Ishikawa (cell line): ENCODE measurements around the gene PKN2.

Experiments used
- CEBPB ChIP-seq: IDR thresholded peaks from 2 replicates; pipeline ENCODE4 v1.6.1; 2012
- CREB1 ChIP-seq: IDR thresholded peaks from 2 replicates; pipeline ENCODE4 v1.6.1; 2012; ENCODE audit warnings: low read depth
- EGR1 ChIP-seq: IDR thresholded peaks from 2 replicates; pipeline ENCODE4 v1.6.1; 2012
- EP300 ChIP-seq: IDR thresholded peaks from 2 replicates; pipeline ENCODE4 v1.6.1; 2012; ENCODE audit warnings: borderline replicate concordance
- FOXM1 ChIP-seq: IDR thresholded peaks from 2 replicates; pipeline ENCODE4 v1.6.1; 2012; ENCODE audit warnings: low read depth, borderline replicate concordance
- MAX ChIP-seq: IDR thresholded peaks from 2 replicates; pipeline ENCODE4 v1.6.1; 2012
- NFIC ChIP-seq: IDR thresholded peaks from 2 replicates; pipeline ENCODE4 v1.6.1; 2012
- RAD21 ChIP-seq: IDR thresholded peaks from 2 replicates; pipeline ENCODE4 v1.6.1; 2012; ENCODE audit warnings: low read depth
- TAF1 ChIP-seq: IDR thresholded peaks from 2 replicates; pipeline ENCODE4 v1.6.1; 2012; ENCODE audit warnings: low read depth, mild to moderate bottlenecking
- TCF12 ChIP-seq: IDR thresholded peaks from 2 replicates; pipeline ENCODE4 v1.6.1; 2012; ENCODE audit warnings: low read depth
- TEAD4 ChIP-seq: IDR thresholded peaks from 2 replicates; pipeline ENCODE4 v1.6.1; 2012
- USF1 ChIP-seq: IDR thresholded peaks from 2 replicates; pipeline ENCODE4 v1.6.1; 2012
- YY1 ChIP-seq: IDR thresholded peaks from 2 replicates; pipeline ENCODE4 v1.6.1; 2012; ENCODE audit warnings: low read depth
- ZBTB7A ChIP-seq: IDR thresholded peaks from 2 replicates; pipeline ENCODE4 v1.6.1; 2012; ENCODE audit warnings: low read depth
- TF ChIP-seq, protein P1 (sequence below): IDR thresholded peaks from 2 replicates; pipeline ENCODE4 v1.6.1; 2012; ENCODE audit warnings: low read depth, mild to moderate bottlenecking

Gene PKN2

DNA sequence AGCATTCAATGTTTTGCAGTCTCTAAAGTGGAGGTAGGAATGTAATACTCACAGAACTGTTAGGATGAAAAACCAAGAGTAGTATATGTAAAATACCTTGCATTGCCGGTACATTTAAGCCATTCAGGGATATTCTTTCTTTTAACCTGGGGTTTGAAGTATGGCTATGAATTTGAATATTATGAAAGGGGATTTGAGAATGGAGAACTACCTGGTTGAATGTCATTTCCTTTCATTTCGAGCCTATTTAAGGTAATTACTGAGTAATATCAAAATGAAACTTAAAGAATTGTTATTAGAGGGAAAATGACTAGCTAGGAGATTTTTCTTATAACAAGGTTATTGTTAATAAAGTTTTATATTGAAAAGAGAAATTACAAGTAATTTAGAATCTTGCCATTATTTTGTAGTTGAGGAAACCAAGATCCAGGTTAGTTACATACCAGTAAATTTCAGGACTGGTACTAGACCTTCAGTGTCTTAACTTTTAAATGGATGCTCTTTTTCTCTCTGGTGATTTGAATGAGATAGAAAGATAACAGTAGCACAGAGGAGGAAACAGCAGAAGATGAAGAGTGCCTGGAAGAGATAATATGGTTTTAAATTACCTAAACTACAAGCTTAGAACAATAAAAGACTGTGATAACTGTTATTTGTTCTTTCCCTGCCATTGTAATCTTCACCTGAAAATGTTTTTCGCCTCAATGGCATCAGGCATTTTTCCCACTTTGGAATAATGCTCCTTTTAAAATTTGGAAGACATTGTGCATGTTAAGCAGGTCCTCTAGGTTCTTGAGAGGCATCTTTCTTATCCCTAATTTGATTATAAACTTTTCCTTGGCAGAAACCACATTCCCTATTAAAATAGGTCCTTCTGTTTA, 103.2 kb downstream of the PKN2 start:
- TF ChIP-seq CREB1 (no peak), USF1 (no peak), CEBPB (no peak), RAD21 (no peak), TCF12 (no peak), MAX (no peak), FOXM1 (no peak), EGR1 (no peak), ZBTB7A (no peak)
- TF ChIP-seq, protein P1, sequence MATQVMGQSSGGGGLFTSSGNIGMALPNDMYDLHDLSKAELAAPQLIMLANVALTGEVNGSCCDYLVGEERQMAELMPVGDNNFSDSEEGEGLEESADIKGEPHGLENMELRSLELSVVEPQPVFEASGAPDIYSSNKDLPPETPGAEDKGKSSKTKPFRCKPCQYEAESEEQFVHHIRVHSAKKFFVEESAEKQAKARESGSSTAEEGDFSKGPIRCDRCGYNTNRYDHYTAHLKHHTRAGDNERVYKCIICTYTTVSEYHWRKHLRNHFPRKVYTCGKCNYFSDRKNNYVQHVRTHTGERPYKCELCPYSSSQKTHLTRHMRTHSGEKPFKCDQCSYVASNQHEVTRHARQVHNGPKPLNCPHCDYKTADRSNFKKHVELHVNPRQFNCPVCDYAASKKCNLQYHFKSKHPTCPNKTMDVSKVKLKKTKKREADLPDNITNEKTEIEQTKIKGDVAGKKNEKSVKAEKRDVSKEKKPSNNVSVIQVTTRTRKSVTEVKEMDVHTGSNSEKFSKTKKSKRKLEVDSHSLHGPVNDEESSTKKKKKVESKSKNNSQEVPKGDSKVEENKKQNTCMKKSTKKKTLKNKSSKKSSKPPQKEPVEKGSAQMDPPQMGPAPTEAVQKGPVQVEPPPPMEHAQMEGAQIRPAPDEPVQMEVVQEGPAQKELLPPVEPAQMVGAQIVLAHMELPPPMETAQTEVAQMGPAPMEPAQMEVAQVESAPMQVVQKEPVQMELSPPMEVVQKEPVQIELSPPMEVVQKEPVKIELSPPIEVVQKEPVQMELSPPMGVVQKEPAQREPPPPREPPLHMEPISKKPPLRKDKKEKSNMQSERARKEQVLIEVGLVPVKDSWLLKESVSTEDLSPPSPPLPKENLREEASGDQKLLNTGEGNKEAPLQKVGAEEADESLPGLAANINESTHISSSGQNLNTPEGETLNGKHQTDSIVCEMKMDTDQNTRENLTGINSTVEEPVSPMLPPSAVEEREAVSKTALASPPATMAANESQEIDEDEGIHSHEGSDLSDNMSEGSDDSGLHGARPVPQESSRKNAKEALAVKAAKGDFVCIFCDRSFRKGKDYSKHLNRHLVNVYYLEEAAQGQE, result no peak

DNA sequence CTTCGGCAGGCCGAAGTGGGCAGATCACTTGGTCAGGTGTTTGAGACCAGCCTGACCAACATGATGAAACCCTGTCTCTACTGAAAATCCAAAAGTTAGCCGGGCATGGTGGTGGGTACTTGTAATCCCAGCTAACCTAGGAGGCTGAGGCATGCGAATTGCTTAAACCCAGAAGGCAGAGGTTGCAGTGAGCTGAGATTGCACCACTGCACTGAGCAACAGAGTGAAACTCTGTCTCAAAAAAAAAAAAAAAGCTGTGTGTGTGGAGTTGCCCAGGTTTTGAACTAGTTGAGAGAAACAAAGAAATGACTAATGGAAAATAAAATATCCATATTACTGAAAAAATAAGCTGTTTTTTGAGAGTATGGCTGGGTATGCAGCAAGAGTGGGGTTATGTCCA, 107.1 kb downstream of the PKN2 start:
- TF ChIP-seq CEBPB, result no peak
- TF ChIP-seq ZBTB7A, result no peak
- TF ChIP-seq CREB1, result no peak
- TF ChIP-seq EGR1, result no peak
- TF ChIP-seq MAX, result no peak
- TF ChIP-seq TAF1, result no peak

DNA sequence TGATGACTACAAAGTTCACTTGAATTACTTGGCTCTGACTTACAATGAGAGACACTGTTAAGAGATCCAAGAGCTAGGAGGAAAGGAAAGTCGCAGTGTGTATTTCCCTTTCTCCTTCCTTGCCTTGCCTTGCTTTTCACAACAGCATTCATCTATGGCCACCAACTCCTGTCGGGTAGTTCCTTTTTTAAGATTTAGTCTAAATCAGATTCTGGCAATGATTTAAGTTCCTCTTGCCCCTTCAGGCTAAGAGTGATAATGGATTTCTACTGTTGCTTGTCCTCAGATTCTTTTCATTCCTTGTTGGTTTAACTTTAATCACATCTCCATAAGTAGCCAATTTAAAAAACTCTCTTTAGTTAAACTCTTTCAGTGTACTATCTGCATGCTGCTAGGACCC, 115.4 kb downstream of the PKN2 start:
- no peak for TF ChIP-seq MAX
- no peak for TF ChIP-seq TEAD4
- TF ChIP-seq CEBPB, result no peak
- TF ChIP-seq FOXM1, result no peak
- TF ChIP-seq USF1, result no peak
- TF ChIP-seq, protein P1, result no peak
- no peak for TF ChIP-seq RAD21
- TF ChIP-seq TCF12, result no peak
- TF ChIP-seq ZBTB7A, result no peak
- TF ChIP-seq YY1, result no peak
- no peak for TF ChIP-seq TAF1
- TF ChIP-seq NFIC, result no peak
- no peak for TF ChIP-seq EP300
- TF ChIP-seq EGR1, result no peak
- no peak for TF ChIP-seq CREB1

- no peak for TF ChIP-seq EP300
- peak; percentile 13; the same call in 1 of the 2 replicates for TF ChIP-seq RAD21
These were observed 116.4 kb downstream of the PKN2 start for GRCh38 chr1:88800382-88801051.

- TF ChIP-seq ZBTB7A (no peak), TCF12 (no peak), USF1 (no peak), TAF1 (no peak), EP300 (no peak), EGR1 (no peak), TEAD4 (no peak), FOXM1 (no peak), CEBPB (no peak), CREB1 (no peak), RAD21 (no peak), YY1 (no peak), NFIC (no peak), MAX (no peak)
- TF ChIP-seq, protein P1, result no peak
These were observed 117.6 kb downstream of the PKN2 start for GRCh38 chr1:88801575-88802208.
